RCC 7860 (cell line): Measurements from ENCODE around the gene BTNL2.
"Not testable (repeated sequence)": the region's sequence is repeated elsewhere in the genome, so short reads cannot be mapped to it uniquely, and the experiment has no call there.

Source experiments
- DNase-seq: peaks from one replicate; pipeline ENCODE4 v3.0.0-alpha.2; 2015; ENCODE audit warnings: low spot score
- FAIRE-seq: peaks from 2 replicates; lab custom pipeline; 2012; peaks lifted over from hg19 to GRCh38; lab: Jason Lieb, UNC

The BTNL2 gene

DNA sequence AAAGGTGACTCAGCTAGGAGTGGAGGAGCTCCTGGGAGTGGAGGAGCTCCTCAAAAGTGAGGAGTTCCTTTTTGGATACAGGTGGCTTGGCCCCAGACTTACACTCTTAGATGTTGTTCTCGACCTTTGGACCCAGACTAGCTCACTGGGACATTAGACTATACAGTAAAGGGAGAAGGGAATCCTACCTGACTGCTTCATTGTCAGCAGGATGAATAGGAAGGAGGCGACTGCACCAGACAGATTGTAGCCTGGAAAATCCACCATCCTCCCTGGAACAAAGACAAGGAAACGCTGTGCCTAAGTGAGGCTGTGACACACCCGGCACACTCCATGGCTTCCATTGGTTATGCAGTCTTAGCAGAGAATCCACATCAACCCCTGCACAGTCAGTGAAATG is at the start of gene BTNL2:
Gene BTNL2, minus strand, starts transcription at position 325 of the 400 bp plus-strand sequence. Its CDS starts 58 bp downstream, at position 267.
- DNase-seq: no peak
- no peak for FAIRE-seq

- no peak for DNase-seq
- FAIRE-seq: no peak
Observed at GRCh38 chr6:32449088-32449736, 42.2 kb upstream of the BTNL2 start.

DNA sequence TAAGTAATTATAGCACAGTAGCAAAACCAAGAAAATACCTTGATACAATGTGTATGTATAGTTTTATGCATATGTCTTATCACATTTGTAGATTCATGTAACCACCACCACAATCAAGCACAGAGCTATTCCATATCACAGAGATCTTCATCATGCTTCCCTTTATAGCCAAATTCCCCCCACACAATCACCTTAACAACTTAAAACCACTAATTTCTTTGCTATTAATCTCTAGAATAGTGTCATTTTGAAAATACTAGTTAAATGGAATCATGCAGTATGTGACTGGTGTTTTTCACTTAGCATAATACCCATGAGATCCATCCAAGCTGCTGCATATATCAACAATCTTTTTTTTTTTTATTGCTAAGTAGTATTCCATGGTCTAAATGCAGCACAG is 41.0 kb upstream of the BTNL2 start:
- DNase-seq (no peak), FAIRE-seq (no peak)

DNA sequence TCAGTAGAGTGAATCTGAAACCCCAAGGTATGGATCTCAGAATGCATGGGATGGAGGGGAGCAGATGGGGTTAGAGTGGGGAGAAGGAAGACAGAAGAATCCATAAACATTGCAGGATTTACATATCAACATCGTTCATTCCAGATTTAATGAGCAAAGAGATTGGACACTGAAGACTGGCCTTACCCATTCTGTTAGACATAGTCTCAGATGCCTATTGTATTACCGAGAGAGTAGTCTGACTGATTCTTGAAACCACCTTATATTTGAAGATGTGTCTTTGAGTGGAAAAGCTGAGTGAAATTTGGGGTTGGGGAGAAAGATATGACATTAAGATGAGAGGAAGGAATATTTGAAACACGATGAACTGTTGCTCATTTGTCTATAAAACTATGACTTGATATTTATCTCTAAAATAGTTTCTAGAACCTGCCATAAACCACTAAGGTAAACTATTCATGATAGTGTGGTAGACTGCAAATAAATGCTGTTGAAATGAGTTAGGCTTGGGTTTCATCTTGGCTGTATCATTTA is 38.4 kb upstream of the BTNL2 start:
- no peak for FAIRE-seq
- no peak for DNase-seq

DNA sequence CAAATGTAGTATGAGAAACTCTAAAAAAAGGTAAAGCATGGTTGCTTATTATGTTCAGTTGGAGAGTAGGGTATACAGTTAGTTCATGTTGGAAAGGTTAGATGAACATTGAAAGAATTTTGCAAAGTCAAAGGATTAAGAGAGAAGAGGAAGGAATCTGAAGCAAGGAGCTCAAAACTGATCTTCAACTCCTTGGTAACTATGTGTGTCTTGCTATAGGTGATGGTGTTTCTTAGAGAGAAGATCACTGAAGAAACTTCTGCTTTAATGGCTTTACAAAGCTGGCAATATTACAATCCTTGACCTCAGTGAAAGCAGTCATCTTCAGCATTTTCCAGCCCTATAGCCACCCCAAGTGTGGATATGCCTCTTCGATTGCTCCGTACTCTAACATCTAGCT is 37.5 kb upstream of the BTNL2 start:
- no peak for FAIRE-seq
- no peak for DNase-seq

- no peak for DNase-seq
- FAIRE-seq: no peak
Observed at GRCh38 chr6:32442977-32443552, 36.1 kb upstream of the BTNL2 start.

DNA sequence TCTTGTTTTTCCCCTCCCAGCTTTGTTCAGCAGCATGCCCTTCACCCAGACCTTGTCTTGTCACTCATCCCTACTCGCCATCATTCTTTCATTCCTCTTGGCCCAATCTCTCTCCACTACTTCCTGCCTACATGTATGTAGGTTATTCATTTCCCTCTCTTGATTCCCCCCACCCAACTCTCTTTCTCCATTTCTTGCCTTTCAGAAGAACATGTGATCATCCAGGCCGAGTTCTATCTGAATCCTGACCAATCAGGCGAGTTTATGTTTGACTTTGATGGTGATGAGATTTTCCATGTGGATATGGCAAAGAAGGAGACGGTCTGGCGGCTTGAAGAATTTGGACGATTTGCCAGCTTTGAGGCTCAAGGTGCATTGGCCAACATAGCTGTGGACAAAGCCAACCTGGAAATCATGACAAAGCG is 35.3 kb upstream of the BTNL2 start:
- DNase-seq (no peak), FAIRE-seq (no peak)

DNA sequence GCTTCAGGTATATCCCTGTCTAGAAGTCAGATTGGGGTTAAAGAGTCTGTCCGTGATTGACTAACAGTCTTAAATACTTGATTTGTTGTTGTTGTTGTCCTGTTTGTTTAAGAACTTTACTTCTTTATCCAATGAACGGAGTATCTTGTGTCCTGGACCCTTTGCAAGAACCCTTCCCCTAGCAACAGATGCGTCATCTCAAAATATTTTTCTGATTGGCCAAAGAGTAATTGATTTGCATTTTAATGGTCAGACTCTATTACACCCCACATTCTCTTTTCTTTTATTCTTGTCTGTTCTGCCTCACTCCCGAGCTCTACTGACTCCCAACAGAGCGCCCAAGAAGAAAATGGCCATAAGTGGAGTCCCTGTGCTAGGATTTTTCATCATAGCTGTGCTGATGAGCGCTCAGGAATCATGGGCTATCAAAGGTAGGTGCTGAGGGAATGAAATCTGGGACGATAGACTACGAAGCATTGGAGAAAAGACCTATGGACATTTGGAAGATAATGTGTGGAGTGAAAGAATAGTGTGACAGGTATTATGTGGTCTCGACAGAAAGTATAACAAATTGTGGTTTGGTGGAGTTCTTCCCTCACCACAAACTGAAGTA is 32.7 kb upstream of the BTNL2 start, which contains the start of gene HLA-DRA:
Gene HLA-DRA, plus strand, starts transcription at position 286 of the 613 bp plus-strand sequence. Its CDS starts 64 bp downstream, at position 350.
- FAIRE-seq (no peak), DNase-seq (peak; percentile 16)

GRCh38 chr6:32439139-32439538 is 32.2 kb upstream of the BTNL2 start:
- DNase-seq: no peak
- no peak for FAIRE-seq

DNA sequence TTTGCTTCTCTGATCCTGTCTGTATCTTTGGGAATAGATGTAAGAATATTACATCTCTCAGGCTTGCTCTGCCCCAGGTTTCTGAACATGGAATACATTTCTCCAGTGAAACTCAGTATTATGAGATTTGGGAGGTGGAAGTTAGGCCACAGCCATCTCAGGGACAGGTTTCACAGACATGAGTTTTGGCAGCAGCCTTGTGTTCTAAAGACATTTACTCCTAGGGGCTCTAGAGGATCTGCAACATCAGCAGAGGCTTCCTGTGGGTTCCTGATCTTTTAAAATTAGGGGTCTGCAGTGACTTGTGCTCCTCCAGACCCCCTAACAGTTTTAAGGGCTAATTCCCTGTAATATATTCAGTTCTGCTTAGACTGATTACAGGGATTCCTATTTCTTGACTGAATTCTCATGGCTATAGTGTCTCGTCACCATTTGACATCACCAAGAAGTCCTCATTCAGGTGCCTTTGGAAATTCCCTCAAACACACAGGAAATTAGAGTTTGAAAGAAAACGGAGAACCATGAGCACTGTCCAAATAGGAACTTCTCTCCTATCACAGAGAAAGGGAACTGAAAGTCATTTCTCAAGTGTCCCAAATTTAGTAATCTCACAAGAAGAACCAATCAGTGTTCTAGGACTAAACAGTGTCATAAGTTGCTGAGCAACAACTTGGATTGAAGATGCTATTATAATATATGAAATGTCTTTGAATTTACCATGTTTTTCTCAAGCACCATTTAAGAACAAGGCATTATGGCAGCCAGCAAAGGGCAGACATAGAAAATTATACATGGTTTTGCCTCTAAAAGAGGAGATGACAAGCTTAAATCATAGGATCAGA is 30.2 kb upstream of the BTNL2 start:
- DNase-seq (no peak), FAIRE-seq (no peak)

GRCh38 chr6:32436186-32436585 is 29.2 kb upstream of the BTNL2 start:
- DNase-seq: no peak
- no peak for FAIRE-seq

- DNase-seq, FAIRE-seq: not testable (repeated sequence)
Observed at GRCh38 chr6:32433950-32434349, 27.0 kb upstream of the BTNL2 start.

DNA sequence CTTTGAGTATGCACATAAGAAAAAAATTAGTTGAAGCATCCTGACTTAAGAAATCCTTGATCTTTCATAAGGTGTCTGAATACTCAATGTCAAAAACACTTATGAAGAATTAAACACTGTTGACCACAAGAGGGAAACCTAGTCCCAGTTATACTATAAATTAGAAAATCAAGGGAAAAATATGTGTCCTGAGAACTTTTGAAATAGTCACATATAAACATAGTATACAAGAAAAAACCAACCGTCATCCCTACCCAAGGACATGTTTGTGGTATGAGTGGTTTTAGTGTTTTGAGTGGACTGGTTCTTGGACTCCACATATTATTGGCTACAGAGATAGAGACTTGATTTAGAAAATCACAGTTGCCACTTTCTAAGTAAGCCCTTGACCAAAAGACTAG is 25.1 kb upstream of the BTNL2 start:
- DNase-seq (no peak), FAIRE-seq (no peak)

GRCh38 chr6:32431142-32431541 is 24.2 kb upstream of the BTNL2 start:
- DNase-seq (no peak), FAIRE-seq (no peak)

- FAIRE-seq (no peak), DNase-seq (no peak)
Observed at GRCh38 chr6:32430179-32430578, 23.2 kb upstream of the BTNL2 start.

GRCh38 chr6:32427934-32428474 is 21.0 kb upstream of the BTNL2 start:
- FAIRE-seq: no peak

GRCh38 chr6:32427218-32427617 is 20.2 kb upstream of the BTNL2 start:
- FAIRE-seq (no peak), DNase-seq (no peak)

More at GRCh38 chr6:32427934-32428474, 21.0 kb upstream of the BTNL2 start:
- no peak for DNase-seq

DNA sequence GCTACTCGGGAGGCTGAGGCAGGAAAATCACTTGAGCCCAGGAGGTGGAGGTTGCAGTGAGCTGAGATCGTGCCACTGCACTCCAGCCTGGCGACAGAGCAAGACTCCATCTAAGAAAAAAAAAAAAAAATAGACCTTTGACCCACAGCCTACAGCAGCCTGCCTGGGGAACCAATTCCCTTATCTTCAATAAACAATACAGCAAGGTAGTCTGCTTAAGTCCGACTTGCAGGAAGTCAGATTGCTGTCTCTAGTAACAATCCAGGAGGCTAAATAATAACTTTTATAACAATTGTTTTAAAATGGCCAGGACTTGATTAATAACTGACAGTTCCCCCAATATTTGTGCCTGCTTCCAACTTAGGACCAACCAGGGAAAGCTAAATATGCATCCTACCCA is 19.4 kb upstream of the BTNL2 start:
- FAIRE-seq (no peak), DNase-seq (no peak)

- DNase-seq: no peak
- no peak for FAIRE-seq
Observed at GRCh38 chr6:32424589-32425300, 17.8 kb upstream of the BTNL2 start.

- FAIRE-seq (no peak), DNase-seq (no peak)
Observed at GRCh38 chr6:32416036-32416435, 9.1 kb upstream of the BTNL2 start.
